ENCODE data around the gene SIRT2. TPM values are rescaled to one million over a fixed set of nuclear protein-coding genes. Genes with fewer than 3 reads are reported as not detected.

SIRT2 gene
- total and polyA plus RNA-seq, 2 of the 13 experiments (the other 11 are each of a cell fraction or from before 2014, with no cell fraction given): 22.3 to 26.1 TPM

GRCh38 chr19:38851622-38852230 is 47.7 kb downstream of the SIRT2 start (continued):
- TF ChIP-seq ZNF652 (CRISPR knock-in tag; IDR thresholded peaks at IDR 0.05; ENCODE audit: borderline replicate concordance, low read depth) (no peak), ZNF740 (CRISPR knock-in tag; IDR thresholded peaks at IDR 0.05) (no peak), CREM (IDR thresholded peaks at IDR 0.05) (peak; percentile 30; the same call in 1 of the 2 replicates), CREM (CRISPR knock-in tag; IDR thresholded peaks at IDR 0.05) (no peak), HDAC6 (IDR thresholded peaks at IDR 0.05; ENCODE audit: low read depth, low read length) (no peak), TEF (CRISPR knock-in tag; IDR thresholded peaks at IDR 0.05) (0 out of 2 replicates have a peak, but pooled peaks have one; percentile 38), ZNF777 (CRISPR knock-in tag; IDR thresholded peaks at IDR 0.05) (no peak; the same call in 1 of the 2 replicates), AHR (CRISPR knock-in tag; IDR thresholded peaks at IDR 0.05) (peak; percentile 17; the same call in 1 of the 2 replicates), ZBTB3 (CRISPR knock-in tag; IDR thresholded peaks at IDR 0.05; ENCODE audit: borderline replicate concordance, low read depth) (no peak), FIP1L1 (IDR thresholded peaks at IDR 0.05; ENCODE audit: borderline replicate concordance, insufficient read depth, low read depth, low read length) (no peak), TFAP4 (IDR thresholded peaks at IDR 0.05; ENCODE audit: borderline replicate concordance, low read depth) (0 out of 2 replicates have a peak, but pooled peaks have one; percentile 13), RORA (CRISPR knock-in tag; IDR thresholded peaks at IDR 0.05) (no peak), ZNF891 (CRISPR knock-in tag; IDR thresholded peaks at IDR 0.05) (no peak), ZSCAN31 (CRISPR knock-in tag; IDR thresholded peaks at IDR 0.05; ENCODE audit: low read depth) (no peak), STAG1 (CRISPR knock-in tag; IDR thresholded peaks at IDR 0.05) (no peak), ZFP91 (CRISPR knock-in tag; IDR thresholded peaks at IDR 0.05; ENCODE audit: borderline replicate concordance) (no peak), HMGXB4 (CRISPR knock-in tag; IDR thresholded peaks at IDR 0.05; ENCODE audit: borderline replicate concordance in 1 of 2, low read depth in 1 of 2) (peak; percentile 24 to 64; a peak in 2 of 4 replicates), IRF9 (CRISPR knock-in tag; IDR thresholded peaks at IDR 0.05; ENCODE audit: borderline replicate concordance) (0 out of 2 replicates have a peak, but pooled peaks have one; percentile 53), RCOR2 (CRISPR knock-in tag; IDR thresholded peaks at IDR 0.05) (no peak; the same call in 1 of the 2 replicates), STAT5B (CRISPR knock-in tag; IDR thresholded peaks at IDR 0.05) (no peak), ZBTB34 (CRISPR knock-in tag; IDR thresholded peaks at IDR 0.05) (no peak)

Measured in HepG2 (cell line).